OCI-LY1 (cell line): Measurements from ENCODE around the gene LONRF2.
A peak's percentile ranks its signal among the peaks of the same experiment; 100 is the strongest.

Source experiments
- H2AFZ ChIP-seq: fragments of 200-600 bp; sonication (generic), shearing (Covaris generic); 2 replicates; pipeline ENCODE4 v1.6.0; 2014; ENCODE audit warnings: antibody characterized with exemption, mild to moderate bottlenecking, low read length
- H3F3A ChIP-seq: fragments of 200-600 bp; sonication (generic), shearing (Covaris generic); 2 replicates; pipeline ENCODE4 v1.6.0; 2014; ENCODE audit warnings: mild to moderate bottlenecking, antibody characterized with exemption, low read length, moderate library complexity; ENCODE audit not compliant: insufficient read depth
- H3K27ac ChIP-seq: fragments of 200-600 bp; sonication (generic); 2 replicates; pipeline ENCODE4 v1.5.1; 2014; ENCODE audit warnings: low read length, mixed run types, mild to moderate bottlenecking, low read depth; ENCODE audit not compliant: poor library complexity, severe bottlenecking
- H3K27me3 ChIP-seq: fragments of 200-600 bp; sonication (generic); 2 replicates; pipeline ENCODE4 v1.6.0; 2014; ENCODE audit warnings: antibody characterized with exemption, mild to moderate bottlenecking, low read length, moderate library complexity; ENCODE audit not compliant: insufficient read depth
- H3K36me3 ChIP-seq: fragments of 200-600 bp; sonication (generic); 2 replicates; pipeline ENCODE4 v1.6.1; 2014; ENCODE audit warnings: mild to moderate bottlenecking, antibody characterized with exemption, low read length, moderate library complexity, mixed read lengths; ENCODE audit not compliant: insufficient read depth
- H3K4me1 ChIP-seq: fragments of 200-600 bp; sonication (generic); 2 replicates; pipeline ENCODE4 v1.5.1; 2014; ENCODE audit warnings: mild to moderate bottlenecking, low read length, moderate library complexity; ENCODE audit not compliant: insufficient read depth, severe bottlenecking
- H3K4me2 ChIP-seq: fragments of 200-600 bp; sonication (generic), shearing (Covaris generic); 2 replicates; pipeline ENCODE4 v1.6.1; 2014; ENCODE audit warnings: low read length
- H3K4me3 ChIP-seq: fragments of 200-600 bp; sonication (generic); 2 replicates; pipeline ENCODE4 v1.5.1; 2014; ENCODE audit warnings: low read length, low read depth, mild to moderate bottlenecking, mixed read lengths; ENCODE audit not compliant: poor library complexity, severe bottlenecking
- H3K79me2 ChIP-seq: fragments of 200-600 bp; shearing (Covaris generic); 2 replicates; pipeline ENCODE4 v1.6.1; 2016; ENCODE audit warnings: mixed run types, low read length, mixed read lengths; ENCODE audit not compliant: insufficient read depth
- H3K9ac ChIP-seq: fragments of 200-600 bp; sonication (generic), shearing (Covaris generic); 2 replicates; pipeline ENCODE4 v1.6.1; 2014; ENCODE audit warnings: mild to moderate bottlenecking, low read length, mixed read lengths
- H3K9me2 ChIP-seq: fragments of 200-600 bp; sonication (generic), shearing (Covaris generic); 2 replicates; pipeline ENCODE4 v1.6.1; 2014; ENCODE audit warnings: low read depth, mild to moderate bottlenecking, low read length, mixed read lengths
- H3K9me3 ChIP-seq: fragments of 200-600 bp; shearing (Covaris generic); 2 replicates; pipeline ENCODE4 v1.6.1; 2014; ENCODE audit warnings: low read length, mixed read lengths
- H4K20me1 ChIP-seq: fragments of 200-600 bp; sonication (generic), shearing (Covaris generic); 2 replicates; pipeline ENCODE4 v1.6.0; 2016; ENCODE audit warnings: mild to moderate bottlenecking, low read length; ENCODE audit not compliant: insufficient read depth
- EZH2 ChIP-seq: fragments of 200-600 bp; sonication (generic), shearing (Covaris generic); IDR thresholded peaks from 2 replicates; pipeline ENCODE4 v1.8.0; 2017; ENCODE audit warnings: borderline replicate concordance, mixed run types, mild to moderate bottlenecking, antibody characterized with exemption, low read length, moderate library complexity, mixed read lengths
- TF ChIP-seq, protein P1 (sequence below): fragments of 200-600 bp; sonication (generic), shearing (Covaris generic); IDR thresholded peaks from 2 replicates; pipeline ENCODE4 v1.5.1; 2017; ENCODE audit warnings: mild to moderate bottlenecking, antibody characterized with exemption, low read length, moderate library complexity, mixed read lengths

LONRF2 gene

DNA sequence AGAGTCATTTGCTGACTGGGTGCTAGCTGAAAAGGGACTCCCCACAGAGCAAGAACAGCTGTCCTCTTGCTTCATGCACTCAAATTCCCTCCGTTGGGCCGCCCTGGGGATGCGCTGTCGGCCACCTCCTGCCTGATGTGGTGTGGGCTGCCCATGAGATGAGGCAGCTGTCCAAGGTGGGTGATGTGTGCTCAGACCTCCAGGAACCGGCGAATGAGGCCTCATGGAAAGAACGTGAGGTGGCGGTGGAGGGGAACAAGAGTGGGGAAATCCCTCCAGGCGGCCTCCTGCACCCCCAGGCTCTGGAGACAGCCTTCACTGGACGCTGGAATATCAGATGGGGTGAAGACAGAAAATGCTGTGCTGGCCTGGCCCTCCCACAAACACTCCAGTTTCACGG is 79.8 kb downstream of the LONRF2 start:
- Histone ChIP-seq H3K4me2 (peak overlapping the region; percentile 54), H3K27ac (peak overlapping the region; percentile 99), H3F3A (no peaks in the 10 kb centered on the region), H3K4me3 (peak overlapping the region; percentile 8), H4K20me1 (no peaks in the 10 kb centered on the region), H2AFZ (no peak overlapping the region), H3K9ac (peak overlapping the region; percentile 51; the same call in 1 of the 2 replicates), H3K79me2 (no peaks in the 10 kb centered on the region), H3K4me1 (peaks cover 63% of the 10 kb centered on the region), H3K36me3 (no peaks in the 10 kb centered on the region), H3K27me3 (no peaks in the 10 kb centered on the region), H3K9me2 (no peaks in the 10 kb centered on the region), H3K9me3 (no peaks in the 10 kb centered on the region)
- TF ChIP-seq, protein P1, sequence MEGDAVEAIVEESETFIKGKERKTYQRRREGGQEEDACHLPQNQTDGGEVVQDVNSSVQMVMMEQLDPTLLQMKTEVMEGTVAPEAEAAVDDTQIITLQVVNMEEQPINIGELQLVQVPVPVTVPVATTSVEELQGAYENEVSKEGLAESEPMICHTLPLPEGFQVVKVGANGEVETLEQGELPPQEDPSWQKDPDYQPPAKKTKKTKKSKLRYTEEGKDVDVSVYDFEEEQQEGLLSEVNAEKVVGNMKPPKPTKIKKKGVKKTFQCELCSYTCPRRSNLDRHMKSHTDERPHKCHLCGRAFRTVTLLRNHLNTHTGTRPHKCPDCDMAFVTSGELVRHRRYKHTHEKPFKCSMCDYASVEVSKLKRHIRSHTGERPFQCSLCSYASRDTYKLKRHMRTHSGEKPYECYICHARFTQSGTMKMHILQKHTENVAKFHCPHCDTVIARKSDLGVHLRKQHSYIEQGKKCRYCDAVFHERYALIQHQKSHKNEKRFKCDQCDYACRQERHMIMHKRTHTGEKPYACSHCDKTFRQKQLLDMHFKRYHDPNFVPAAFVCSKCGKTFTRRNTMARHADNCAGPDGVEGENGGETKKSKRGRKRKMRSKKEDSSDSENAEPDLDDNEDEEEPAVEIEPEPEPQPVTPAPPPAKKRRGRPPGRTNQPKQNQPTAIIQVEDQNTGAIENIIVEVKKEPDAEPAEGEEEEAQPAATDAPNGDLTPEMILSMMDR = no peak
- no peak for TF ChIP-seq EZH2

DNA sequence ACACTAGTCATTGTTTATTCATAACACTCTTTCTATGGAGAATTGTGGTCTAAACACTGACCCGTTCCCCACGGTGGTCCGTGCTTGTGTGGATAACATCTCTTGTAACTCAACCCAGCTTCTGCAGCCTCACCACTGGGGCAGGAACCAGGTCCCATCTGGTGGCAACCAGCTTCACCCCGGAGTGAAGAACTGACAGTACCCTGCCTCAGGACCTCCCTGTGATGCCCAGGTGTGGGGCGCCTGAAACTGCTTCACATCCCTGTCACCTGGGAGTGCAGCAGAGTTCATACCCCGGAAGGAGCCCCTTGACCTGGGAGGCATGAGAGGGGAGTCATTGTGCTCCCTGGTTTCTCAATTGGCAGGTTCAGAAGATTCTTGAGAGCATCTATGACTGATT is 81.1 kb downstream of the LONRF2 start:
- no peaks in the 10 kb centered on the region for H3K9me3 ChIP-seq
- no peaks in the 10 kb centered on the region for H3F3A ChIP-seq
- no peaks in the 10 kb centered on the region for H4K20me1 ChIP-seq
- no peak overlapping the region for H3K4me3 ChIP-seq
- no peaks in the 10 kb centered on the region for H3K27me3 ChIP-seq
- TF ChIP-seq EZH2 = no peak
- TF ChIP-seq, protein P1 = no peak
- H3K9me2 ChIP-seq = no peaks in the 10 kb centered on the region
- H3K27ac ChIP-seq = no peak overlapping the region
- no peak overlapping the region for H3K4me2 ChIP-seq
- peaks cover 63% of the 10 kb centered on the region for H3K4me1 ChIP-seq
- H2AFZ ChIP-seq = no peak overlapping the region
- no peaks in the 10 kb centered on the region for H3K79me2 ChIP-seq
- H3K9ac ChIP-seq = no peak overlapping the region
- no peaks in the 10 kb centered on the region for H3K36me3 ChIP-seq

DNA sequence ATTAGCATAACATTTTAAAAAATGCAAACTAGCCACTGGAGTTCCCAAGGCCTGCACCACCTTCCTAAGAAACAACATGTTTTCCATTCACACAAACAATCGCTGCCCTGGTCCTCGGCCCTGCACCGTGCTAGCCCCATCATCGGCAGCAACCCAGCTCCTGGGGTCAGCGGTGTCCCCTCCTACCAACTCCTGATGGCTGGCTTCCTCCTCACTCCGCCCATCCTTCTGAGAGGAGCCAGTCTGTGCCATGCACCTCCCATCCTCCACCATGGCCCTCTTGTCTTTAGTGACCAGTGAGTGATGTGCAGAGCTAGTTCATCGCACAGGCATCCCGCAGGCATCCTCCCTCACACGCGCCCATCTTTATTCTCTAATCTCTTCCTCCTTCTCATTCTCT is 81.9 kb downstream of the LONRF2 start:
- TF ChIP-seq EZH2 = no peak
- TF ChIP-seq, protein P1 = no peak
- H3K36me3 ChIP-seq = no peaks in the 10 kb centered on the region

More for the DNA sequence above, 81.9 kb downstream of the LONRF2 start:
- Histone ChIP-seq H3K79me2 (no peaks in the 10 kb centered on the region), H3K27ac (no peak overlapping the region), H3K9ac (no peak overlapping the region), H3F3A (no peaks in the 10 kb centered on the region), H4K20me1 (no peaks in the 10 kb centered on the region), H2AFZ (no peak overlapping the region), H3K4me1 (peaks cover 63% of the 10 kb centered on the region), H3K4me3 (no peak overlapping the region), H3K9me2 (no peaks in the 10 kb centered on the region), H3K4me2 (no peak overlapping the region), H3K9me3 (no peaks in the 10 kb centered on the region), H3K27me3 (no peaks in the 10 kb centered on the region)
